Measurements from ENCODE around the gene TSHZ2.

The TSHZ2 gene

DNA sequence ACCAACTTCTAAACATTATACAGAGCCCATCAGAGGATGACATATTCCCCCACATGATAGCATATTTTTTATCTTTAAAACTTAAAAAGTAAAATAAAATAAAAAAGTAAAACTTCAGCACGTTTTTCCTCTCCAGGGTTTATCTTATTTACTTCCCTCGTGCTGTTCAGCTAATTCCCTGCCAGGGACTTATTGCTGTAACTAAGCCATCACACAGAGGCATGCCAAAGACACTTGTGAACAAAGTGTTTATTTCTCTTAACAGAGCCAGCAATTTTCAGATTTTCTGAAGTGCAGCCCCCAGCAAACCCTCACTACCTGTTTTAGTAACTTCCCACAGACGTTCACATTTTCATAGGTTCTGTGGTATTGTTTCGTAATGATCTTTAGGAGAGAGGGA lies 327.7 kb downstream of the TSHZ2 start:
- H3K27me3 ChIP-seq (ENCODE audit: control insufficient read depth in 1 of 2, insufficient read depth in 1 of 2, low read length in 2 of 2), result no peaks in the 10 kb centered on the region
- H3K9me3 ChIP-seq (ENCODE audit: control insufficient read depth, low read length), result no peaks in the 10 kb centered on the region
- no peak overlapping the region for H2BK15ac ChIP-seq (ENCODE audit: low read depth, poor library complexity, severe bottlenecking)
- no peak overlapping the region for H3K4me3 ChIP-seq (ENCODE audit: insufficient read depth in 1 of 2, low read depth in 1 of 2, low read length in 2 of 2)
- no peak overlapping the region for H2BK12ac ChIP-seq (ENCODE audit: low read length in 2 of 2)
- no peak overlapping the region for H3K9ac ChIP-seq (ENCODE audit: low read length)
- no peak overlapping the region for H3K18ac ChIP-seq (ENCODE audit: low read depth in 1 of 2, low read length in 2 of 2)
- H3K36me3 ChIP-seq (ENCODE audit: control insufficient read depth in 1 of 2, insufficient read depth in 2 of 2, low read depth in 1 of 2, low read length in 2 of 2), result no peaks in the 10 kb centered on the region
- H3K4me2 ChIP-seq (ENCODE audit: low read length, poor library complexity, severe bottlenecking), result no peak overlapping the region
- no peak overlapping the region for H4K91ac ChIP-seq (ENCODE audit: low read length)
- H3K27ac ChIP-seq (ENCODE audit: low read length, poor library complexity, severe bottlenecking), result no peak overlapping the region
- no peak overlapping the region for H2BK120ac ChIP-seq (ENCODE audit: low read depth, low read length)
- H2AK5ac ChIP-seq (ENCODE audit: low read length, severe bottlenecking), result no peak overlapping the region
- no peak overlapping the region for H3K14ac ChIP-seq (ENCODE audit: low read length in 2 of 2)
- H3K4me1 ChIP-seq (ENCODE audit: control insufficient read depth, insufficient read depth, low read depth, low read length), result no peaks in the 10 kb centered on the region
- H2AFZ ChIP-seq (ENCODE audit: low read depth, low read length), result no peak overlapping the region
- no peak overlapping the region for H4K8ac ChIP-seq (ENCODE audit: low read length)
- no peak overlapping the region for H3K23ac ChIP-seq (ENCODE audit: low read length in 2 of 2)
- no peak overlapping the region for H2BK5ac ChIP-seq (ENCODE audit: low read depth, low read length, poor library complexity, severe bottlenecking)
- no peaks in the 10 kb centered on the region for H3K79me1 ChIP-seq (replicated peaks; ENCODE audit: low read length, poor library complexity, severe bottlenecking)
- 19% methylated on average over 2 of the region's 4 CpGs for WGBS
- no peak for DNase-seq
- no peak overlapping the region for H3K4ac ChIP-seq (ENCODE audit: low read depth in 1 of 2, low read length in 2 of 2)

DNA sequence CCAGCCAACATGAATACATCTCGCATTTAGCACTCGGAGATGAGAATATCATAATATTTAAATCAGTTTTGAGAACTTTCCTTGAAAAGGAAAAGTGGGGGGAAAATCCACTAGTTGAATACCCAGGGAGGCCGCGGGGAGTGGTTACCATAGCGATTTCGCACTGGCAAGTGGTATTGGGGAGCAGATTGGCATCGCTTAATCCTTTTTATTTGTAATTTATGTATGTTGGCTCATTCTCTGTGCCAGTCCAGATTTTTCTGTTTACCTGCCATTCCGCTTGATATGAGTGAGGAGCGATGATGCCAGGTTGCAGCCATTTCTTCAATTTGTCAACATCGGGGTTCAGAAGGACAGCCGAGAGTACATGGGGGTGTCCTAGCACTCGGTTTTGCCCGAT lies 329.7 kb downstream of the TSHZ2 start:
- Histone ChIP-seq H3K4me2 (ENCODE audit: low read length, poor library complexity, severe bottlenecking) (no peak overlapping the region), H3K4me1 (ENCODE audit: control insufficient read depth, insufficient read depth, low read depth, low read length) (no peaks in the 10 kb centered on the region), H2AFZ (ENCODE audit: low read depth, low read length) (no peak overlapping the region), H3K27me3 (ENCODE audit: control insufficient read depth in 1 of 2, insufficient read depth in 1 of 2, low read length in 2 of 2) (no peaks in the 10 kb centered on the region), H3K9me3 (ENCODE audit: control insufficient read depth, low read length) (no peaks in the 10 kb centered on the region), H3K23ac (ENCODE audit: low read length in 2 of 2) (no peak overlapping the region), H4K8ac (ENCODE audit: low read length) (no peak overlapping the region), H2BK120ac (ENCODE audit: low read depth, low read length) (no peak overlapping the region), H3K14ac (ENCODE audit: low read length in 2 of 2) (no peak overlapping the region), H3K79me1 (replicated peaks; ENCODE audit: low read length, poor library complexity, severe bottlenecking) (no peaks in the 10 kb centered on the region), H2BK5ac (ENCODE audit: low read depth, low read length, poor library complexity, severe bottlenecking) (no peak overlapping the region), H3K4ac (ENCODE audit: low read depth in 1 of 2, low read length in 2 of 2) (no peak overlapping the region), H3K27ac (ENCODE audit: low read length, poor library complexity, severe bottlenecking) (no peak overlapping the region), H3K4me3 (ENCODE audit: insufficient read depth in 1 of 2, low read depth in 1 of 2, low read length in 2 of 2) (no peak overlapping the region), H3K36me3 (ENCODE audit: control insufficient read depth in 1 of 2, insufficient read depth in 2 of 2, low read depth in 1 of 2, low read length in 2 of 2) (no peaks in the 10 kb centered on the region), H2BK12ac (ENCODE audit: low read length in 2 of 2) (no peak overlapping the region), H3K18ac (ENCODE audit: low read depth in 1 of 2, low read length in 2 of 2) (no peak overlapping the region), H2AK5ac (ENCODE audit: low read length, severe bottlenecking) (no peak overlapping the region), H2BK15ac (ENCODE audit: low read depth, poor library complexity, severe bottlenecking) (no peak overlapping the region), H4K91ac (ENCODE audit: low read length) (no peak overlapping the region), H3K9ac (ENCODE audit: low read length) (no peak overlapping the region)
- no peak for DNase-seq
- WGBS, result 99% methylated on average over 13 of the region's 13 CpGs

DNA sequence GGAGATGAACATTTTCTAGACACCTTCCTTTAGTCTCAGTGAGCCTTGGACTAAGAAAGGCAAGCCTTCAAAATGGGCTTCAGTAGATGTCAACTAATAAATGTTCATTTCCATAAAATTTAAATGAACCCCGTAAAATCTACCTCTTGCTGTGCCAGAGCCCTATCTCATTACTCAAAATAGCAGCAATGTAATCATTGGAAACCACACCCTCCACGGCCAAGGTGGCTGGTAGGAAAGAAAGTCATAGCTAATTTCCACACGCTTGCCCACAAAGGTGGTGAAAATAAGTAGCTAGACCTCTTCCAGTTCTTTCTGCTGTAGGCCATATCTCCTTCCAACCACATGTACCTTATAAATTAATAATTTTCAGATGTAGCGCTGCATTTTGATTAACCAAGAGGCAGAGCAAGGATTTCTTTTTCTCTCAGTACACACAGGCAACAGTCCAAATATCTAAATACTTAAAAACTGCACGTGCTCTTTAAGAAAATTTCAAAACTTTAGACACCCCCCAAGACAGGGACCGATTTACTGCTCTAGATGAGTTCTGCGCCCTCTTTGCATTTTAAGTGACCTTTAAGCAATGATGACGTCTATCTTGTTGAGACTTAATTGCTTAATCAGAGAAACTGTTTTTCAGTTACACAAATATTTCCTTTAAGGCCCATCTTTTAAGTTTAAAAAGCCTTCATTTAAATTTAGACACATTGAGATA lies 330.7 kb downstream of the TSHZ2 start:
- Histone ChIP-seq H3K4me2 (ENCODE audit: low read length, poor library complexity, severe bottlenecking) (no peak overlapping the region), H3K4ac (ENCODE audit: low read depth in 1 of 2, low read length in 2 of 2) (no peak overlapping the region), H3K18ac (ENCODE audit: low read depth in 1 of 2, low read length in 2 of 2) (no peak overlapping the region), H4K91ac (ENCODE audit: low read length) (no peak overlapping the region), H3K27ac (ENCODE audit: low read length, poor library complexity, severe bottlenecking) (no peak overlapping the region), H3K4me1 (ENCODE audit: control insufficient read depth, insufficient read depth, low read depth, low read length) (no peaks in the 10 kb centered on the region), H2AFZ (ENCODE audit: low read depth, low read length) (no peak overlapping the region), H3K9ac (ENCODE audit: low read length) (no peak overlapping the region), H3K79me1 (replicated peaks; ENCODE audit: low read length, poor library complexity, severe bottlenecking) (no peaks in the 10 kb centered on the region), H2BK15ac (ENCODE audit: low read depth, poor library complexity, severe bottlenecking) (no peak overlapping the region), H3K27me3 (ENCODE audit: control insufficient read depth in 1 of 2, insufficient read depth in 1 of 2, low read length in 2 of 2) (no peaks in the 10 kb centered on the region), H2BK5ac (ENCODE audit: low read depth, low read length, poor library complexity, severe bottlenecking) (no peak overlapping the region), H3K9me3 (ENCODE audit: control insufficient read depth, low read length) (no peaks in the 10 kb centered on the region), H3K4me3 (ENCODE audit: insufficient read depth in 1 of 2, low read depth in 1 of 2, low read length in 2 of 2) (no peak overlapping the region), H2BK120ac (ENCODE audit: low read depth, low read length) (no peak overlapping the region), H3K14ac (ENCODE audit: low read length in 2 of 2) (no peak overlapping the region), H2BK12ac (ENCODE audit: low read length in 2 of 2) (no peak overlapping the region), H3K23ac (ENCODE audit: low read length in 2 of 2) (no peak overlapping the region), H4K8ac (ENCODE audit: low read length) (no peak overlapping the region), H3K36me3 (ENCODE audit: control insufficient read depth in 1 of 2, insufficient read depth in 2 of 2, low read depth in 1 of 2, low read length in 2 of 2) (no peaks in the 10 kb centered on the region), H2AK5ac (ENCODE audit: low read length, severe bottlenecking) (no peak overlapping the region)
- DNase-seq, result no peak
- WGBS, result 87% methylated on average over 8 of the region's 8 CpGs

DNA sequence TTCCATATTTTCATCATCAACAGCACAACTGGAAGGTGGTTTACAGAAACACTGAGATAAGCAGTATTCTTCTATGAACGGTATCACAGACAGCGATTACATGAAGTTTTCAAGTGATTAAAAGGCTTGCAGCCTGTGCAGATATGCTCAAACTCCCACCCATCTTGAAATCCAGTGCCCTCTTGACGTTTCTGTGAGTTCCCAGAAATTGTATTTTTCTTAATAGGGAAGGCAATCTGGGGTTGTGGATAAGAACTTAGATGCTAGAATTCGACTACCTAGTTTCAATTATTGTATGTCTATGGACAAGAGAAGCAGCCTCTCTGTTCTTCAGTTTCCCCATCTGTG lies 331.2 kb downstream of the TSHZ2 start:
- Histone ChIP-seq H2AK5ac (ENCODE audit: low read length, severe bottlenecking) (no peak overlapping the region), H3K14ac (ENCODE audit: low read length in 2 of 2) (no peak overlapping the region), H3K4me1 (ENCODE audit: control insufficient read depth, insufficient read depth, low read depth, low read length) (no peaks in the 10 kb centered on the region), H3K4me2 (ENCODE audit: low read length, poor library complexity, severe bottlenecking) (no peak overlapping the region), H2BK120ac (ENCODE audit: low read depth, low read length) (no peak overlapping the region), H3K23ac (ENCODE audit: low read length in 2 of 2) (no peak overlapping the region), H3K4me3 (ENCODE audit: insufficient read depth in 1 of 2, low read depth in 1 of 2, low read length in 2 of 2) (no peak overlapping the region), H3K27ac (ENCODE audit: low read length, poor library complexity, severe bottlenecking) (no peak overlapping the region), H3K4ac (ENCODE audit: low read depth in 1 of 2, low read length in 2 of 2) (no peak overlapping the region), H3K9ac (ENCODE audit: low read length) (no peak overlapping the region), H2AFZ (ENCODE audit: low read depth, low read length) (no peak overlapping the region), H3K36me3 (ENCODE audit: control insufficient read depth in 1 of 2, insufficient read depth in 2 of 2, low read depth in 1 of 2, low read length in 2 of 2) (no peaks in the 10 kb centered on the region), H2BK12ac (ENCODE audit: low read length in 2 of 2) (no peak overlapping the region), H2BK15ac (ENCODE audit: low read depth, poor library complexity, severe bottlenecking) (no peak overlapping the region), H2BK5ac (ENCODE audit: low read depth, low read length, poor library complexity, severe bottlenecking) (no peak overlapping the region), H3K18ac (ENCODE audit: low read depth in 1 of 2, low read length in 2 of 2) (no peak overlapping the region), H3K27me3 (ENCODE audit: control insufficient read depth in 1 of 2, insufficient read depth in 1 of 2, low read length in 2 of 2) (no peaks in the 10 kb centered on the region), H4K91ac (ENCODE audit: low read length) (no peak overlapping the region), H3K79me1 (replicated peaks; ENCODE audit: low read length, poor library complexity, severe bottlenecking) (no peaks in the 10 kb centered on the region), H4K8ac (ENCODE audit: low read length) (no peak overlapping the region), H3K9me3 (ENCODE audit: control insufficient read depth, low read length) (no peaks in the 10 kb centered on the region)
- no peak for DNase-seq
- 79% methylated on average over 4 of the region's 4 CpGs for WGBS

Measured in mesenchymal stem cell (in vitro differentiated cells and primary cell).